Myocyte (in vitro differentiated cells): ENCODE data around the gene HCFC1. TPM values are rescaled to one million over a fixed set of nuclear protein-coding genes. Genes with fewer than 3 reads are reported as not detected.
"Not testable (repeated sequence)": the region's sequence is repeated elsewhere in the genome, so short reads cannot be mapped to it uniquely, and the experiment has no call there.

Source experiments
- DNase-seq: peaks from one replicate; pipeline ENCODE4 v3.0.0-alpha.2; 2012; ENCODE audit warnings: low read depth
- total RNA-seq: library from RNA; depleted of rRNA; stranded (reverse); fragments of >200 nt; gene quantifications from 2 replicates; pipeline ENCODE4 v1.2.3, GENCODE V29; 2014

The HCFC1 gene
- total RNA-seq, 1 donor from 2014 or later, result 27.1 TPM

DNA sequence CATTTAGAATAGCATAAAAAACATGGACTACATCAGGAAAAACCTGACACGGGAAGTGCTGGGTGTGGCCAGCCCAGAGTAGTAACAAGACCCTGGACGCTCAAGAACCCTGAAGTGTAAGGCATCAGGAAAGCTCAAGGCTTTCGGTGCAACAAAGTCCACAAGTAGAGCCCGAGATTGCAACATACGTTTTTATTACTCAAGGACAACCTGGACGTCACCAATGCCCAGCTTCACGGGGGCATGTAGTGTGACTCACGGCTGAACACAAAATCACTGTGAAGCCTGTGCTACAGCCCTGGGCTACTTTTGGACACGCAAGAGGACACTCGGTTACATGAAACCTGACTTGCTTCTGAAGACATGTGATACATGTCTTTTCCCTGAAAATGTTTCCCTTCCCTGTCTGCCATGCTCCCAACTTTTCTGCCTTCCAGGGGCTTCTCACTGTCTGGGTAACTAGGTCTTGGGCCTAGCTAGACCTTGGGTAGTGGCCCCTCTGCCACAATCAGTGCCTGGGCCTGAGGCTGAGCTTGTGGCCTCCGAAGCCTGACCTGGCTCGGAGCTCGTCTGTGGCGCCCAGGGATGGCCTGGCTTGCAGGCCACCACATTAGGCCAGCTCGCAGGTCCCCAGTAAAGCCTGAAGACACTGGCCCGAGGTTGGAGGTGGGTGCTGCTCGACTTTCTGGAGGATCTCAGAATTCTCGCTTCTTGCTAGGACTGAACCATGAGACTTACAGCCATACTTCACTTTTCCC is 38.9 kb upstream of the HCFC1 start:
- no peak for DNase-seq

DNA sequence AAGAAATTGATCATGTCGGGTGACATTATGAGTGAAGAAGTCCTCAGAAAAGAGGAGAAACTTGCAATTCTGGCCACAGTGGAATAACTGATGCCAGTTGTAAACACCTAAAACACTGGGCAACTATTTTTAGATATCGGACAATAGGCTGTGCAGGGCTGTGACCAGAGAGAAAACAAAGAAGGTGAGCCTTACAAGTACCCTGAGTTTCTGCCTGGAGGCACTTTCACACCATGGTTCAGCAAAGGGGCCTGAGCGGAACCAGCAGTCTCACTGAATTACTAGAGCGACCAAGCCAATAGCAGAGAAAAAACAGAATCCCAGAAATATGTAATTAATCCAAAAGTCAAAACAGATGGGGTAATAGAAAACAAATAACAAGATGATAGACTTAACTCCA is 36.9 kb upstream of the HCFC1 start:
- no peak for DNase-seq

DNA sequence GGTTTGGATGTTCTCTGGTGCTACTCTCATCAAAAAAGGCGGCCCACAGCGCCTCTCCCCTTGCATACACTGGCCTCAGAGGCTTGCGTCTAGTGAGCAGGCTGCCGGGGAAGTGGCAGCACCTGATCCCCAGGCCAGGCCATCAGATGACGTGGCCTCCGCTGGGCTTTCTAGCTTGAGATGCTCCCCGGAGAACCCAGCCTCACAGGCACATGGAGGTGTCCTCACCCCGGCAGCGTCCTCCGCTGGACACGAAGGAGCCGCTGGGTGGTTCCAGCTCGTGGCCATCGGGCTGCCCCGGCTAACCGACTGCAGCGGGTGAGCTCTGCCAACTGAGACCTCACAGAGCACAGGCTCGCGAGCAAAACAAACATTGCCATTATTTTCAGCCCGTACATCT is 35.3 kb upstream of the HCFC1 start:
- no peak for DNase-seq

DNA sequence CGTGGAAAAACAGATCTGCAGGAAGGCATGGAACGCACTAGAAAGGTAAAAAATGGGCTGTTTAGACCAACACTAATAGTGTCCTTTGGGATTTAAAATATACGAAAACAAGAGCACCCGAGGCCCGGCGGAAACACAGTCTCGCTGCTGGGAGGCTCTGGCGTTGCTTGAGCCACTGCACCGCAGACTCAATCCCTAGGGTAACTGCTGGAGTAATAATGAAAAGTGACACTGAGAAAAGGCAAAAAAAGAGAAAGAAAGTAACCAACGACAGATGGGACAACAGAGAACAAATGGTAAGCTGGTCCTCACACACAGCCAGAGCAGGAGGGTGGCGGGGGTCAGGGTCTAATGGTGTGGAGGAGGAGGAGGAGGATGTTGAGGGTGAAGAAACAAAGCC is 32.7 kb upstream of the HCFC1 start:
- DNase-seq, result no peak

DNA sequence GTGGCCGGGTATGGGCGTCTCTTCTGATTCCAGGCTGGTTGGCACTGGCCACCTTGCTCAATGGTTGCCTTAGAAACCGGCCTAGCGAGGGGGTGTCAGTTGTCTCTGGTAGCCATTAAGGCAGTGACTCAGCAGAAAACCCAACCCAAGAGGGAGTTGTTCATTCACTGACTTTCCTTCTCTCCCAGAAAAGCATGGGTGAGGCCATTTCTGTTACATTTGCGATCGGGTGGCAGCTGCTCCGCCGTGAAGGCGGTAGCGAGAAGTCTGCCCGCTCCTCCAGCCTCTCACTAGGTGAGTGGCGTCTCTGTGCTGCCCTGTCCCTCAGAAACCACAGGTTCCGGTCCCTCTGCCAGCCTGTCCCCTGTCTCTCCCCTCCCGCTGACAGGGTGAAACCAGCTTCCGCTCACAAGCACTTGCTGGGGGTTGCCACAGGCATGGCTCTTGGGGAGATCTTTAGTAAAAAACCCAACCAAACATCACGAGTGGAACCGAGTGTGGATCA is 30.6 kb upstream of the HCFC1 start:
- DNase-seq, result peak; percentile 89

DNA sequence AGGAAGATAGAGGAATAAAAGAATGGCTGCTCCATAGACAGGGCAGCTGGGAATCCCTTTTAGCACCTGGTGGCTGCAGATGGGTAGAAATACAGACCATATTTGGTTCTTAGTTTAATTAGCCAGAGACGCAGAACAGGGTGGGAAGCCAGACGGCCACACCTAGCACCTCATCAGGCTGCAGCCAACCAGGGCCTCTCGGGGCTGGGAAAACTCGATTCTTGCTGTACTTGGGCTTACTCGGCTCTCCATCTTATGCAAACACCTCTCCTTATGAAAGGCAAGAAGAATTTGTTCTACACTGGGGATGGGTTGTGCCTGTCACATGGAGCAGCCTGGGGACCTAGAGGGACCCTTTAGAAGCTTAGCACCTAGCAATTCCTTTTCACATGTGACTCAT is 28.4 kb upstream of the HCFC1 start:
- no peak for DNase-seq

DNA sequence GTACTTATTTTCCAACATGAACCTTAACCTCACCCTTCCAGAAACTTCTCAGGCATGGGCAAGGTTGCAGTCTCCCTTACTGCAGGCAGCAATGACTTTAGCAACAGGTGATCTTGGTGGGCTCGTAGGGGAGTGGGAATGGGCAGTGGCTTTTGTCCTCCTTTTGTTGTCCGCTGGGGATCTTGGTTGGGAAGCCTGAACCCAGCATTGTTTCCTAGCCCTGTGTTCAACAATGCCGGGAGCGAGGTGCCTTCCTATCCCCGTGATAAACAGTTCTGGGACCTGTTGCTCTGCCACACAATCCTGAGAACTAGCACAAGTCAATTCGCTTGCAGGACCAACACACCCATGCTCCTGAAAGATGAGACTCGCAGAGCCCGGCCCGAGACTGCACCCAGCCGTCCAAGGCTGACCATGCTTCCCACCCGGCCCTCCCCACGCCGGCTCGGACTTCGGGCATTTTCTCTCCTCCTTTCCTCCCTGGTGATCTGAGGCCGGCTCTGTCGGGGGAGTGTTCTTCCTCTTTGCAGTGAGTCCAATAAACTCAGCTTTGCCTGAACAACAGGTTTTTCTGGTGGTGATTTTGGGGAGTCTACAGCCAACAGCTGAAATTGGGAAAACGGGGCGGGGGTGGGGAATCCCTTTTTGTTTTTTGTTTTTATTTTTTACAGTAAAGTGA is 27.9 kb upstream of the HCFC1 start:
- DNase-seq, result no peak

DNA sequence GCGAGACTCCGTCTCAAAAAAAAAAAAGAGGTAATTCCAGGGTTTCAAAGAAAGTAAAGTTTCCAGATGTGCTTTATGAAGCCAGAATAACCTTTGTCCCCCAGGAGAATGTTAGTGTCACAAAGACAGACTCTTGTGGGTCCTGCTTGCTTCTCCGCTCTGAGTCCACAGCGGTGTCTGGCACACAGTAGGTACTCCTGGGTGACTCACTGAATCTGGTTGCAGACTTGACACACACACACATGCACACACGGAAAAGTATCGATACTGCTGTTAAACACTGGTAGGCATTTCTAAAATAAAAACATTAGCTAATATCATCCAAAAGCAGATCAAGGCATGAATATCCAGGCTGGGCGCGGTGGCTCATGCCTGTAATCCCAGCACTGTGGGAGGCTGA is 23.9 kb upstream of the HCFC1 start:
- DNase-seq, result no peak

DNA sequence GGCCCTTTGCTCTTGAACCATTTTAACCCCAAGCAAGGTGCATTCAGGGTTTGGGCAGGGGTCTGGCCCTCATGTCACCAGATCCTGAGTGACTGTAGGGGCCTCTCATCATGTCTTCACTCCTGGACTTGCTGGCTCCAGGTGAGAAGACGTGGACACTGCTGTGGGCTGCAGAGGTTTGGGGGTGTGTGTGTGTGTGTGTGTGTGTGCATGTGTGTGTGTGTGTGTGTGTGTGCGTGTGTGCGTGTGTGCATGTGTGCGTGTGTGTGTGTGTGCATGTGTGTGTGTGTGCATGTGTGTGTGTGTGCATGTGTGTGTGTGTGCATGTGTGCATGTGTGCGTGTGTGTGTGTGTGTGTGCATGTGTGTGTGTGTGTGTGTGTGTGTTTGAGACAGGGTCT is 22.8 kb upstream of the HCFC1 start:
- not testable (repeated sequence) for DNase-seq

DNA sequence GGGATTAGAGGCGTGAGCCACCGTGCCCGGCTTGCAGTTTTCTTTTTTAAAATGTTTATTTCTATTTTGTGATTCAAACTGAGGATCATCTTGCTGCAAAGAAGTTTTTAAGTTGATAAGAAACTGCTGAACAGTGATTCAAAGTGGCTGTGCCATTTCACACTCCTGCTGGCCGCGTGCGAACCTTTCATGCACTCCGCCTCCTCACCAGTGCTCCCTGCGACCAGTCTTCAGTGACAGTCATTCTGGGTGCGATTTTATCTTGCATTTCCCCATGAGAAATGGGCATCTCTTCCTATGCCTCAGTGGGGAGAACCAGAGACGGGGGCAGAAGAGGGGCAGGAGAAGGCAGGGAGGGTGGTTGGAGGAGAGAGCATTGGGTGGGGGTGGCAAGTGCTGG is 22.4 kb upstream of the HCFC1 start:
- DNase-seq, result no peak

DNA sequence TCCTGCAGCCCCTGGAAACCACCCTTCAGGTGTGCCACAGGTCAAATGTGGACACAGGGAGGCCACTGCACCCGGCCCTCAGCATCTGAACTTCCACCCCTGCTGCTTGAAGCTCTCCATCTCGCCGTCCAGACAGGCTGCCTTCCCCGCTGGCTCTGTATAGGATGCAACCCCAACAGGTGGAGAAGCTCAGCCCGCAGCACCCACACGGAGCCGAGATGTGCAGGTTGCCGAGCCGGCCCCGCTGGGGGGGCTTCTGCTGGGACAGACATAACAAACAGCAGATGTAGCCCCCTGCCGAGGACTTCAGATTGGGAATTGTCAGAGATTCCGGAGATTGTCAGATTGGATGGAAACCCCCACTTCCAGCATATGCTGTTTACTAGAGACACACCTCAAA is 21.5 kb upstream of the HCFC1 start:
- no peak for DNase-seq

DNA sequence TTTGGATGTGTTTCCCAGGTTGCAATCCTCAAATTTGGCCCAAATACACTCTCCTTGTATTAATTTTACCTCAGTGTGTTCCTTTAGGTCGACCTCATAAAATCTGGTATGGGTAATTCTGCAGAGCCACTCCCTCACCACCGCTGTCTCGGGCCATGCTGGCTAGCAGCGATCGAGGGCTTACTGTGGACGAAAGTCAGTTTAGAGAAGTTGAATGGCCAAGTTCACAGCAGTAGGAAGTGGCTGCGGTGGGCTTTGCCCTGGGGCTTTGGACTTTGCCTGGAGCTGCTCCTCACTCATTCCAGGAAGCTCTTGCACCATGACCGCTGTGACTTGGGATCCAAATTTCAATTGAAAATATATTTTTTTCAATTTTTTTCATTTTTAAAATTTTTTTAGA is 20.6 kb upstream of the HCFC1 start:
- no peak for DNase-seq

DNA sequence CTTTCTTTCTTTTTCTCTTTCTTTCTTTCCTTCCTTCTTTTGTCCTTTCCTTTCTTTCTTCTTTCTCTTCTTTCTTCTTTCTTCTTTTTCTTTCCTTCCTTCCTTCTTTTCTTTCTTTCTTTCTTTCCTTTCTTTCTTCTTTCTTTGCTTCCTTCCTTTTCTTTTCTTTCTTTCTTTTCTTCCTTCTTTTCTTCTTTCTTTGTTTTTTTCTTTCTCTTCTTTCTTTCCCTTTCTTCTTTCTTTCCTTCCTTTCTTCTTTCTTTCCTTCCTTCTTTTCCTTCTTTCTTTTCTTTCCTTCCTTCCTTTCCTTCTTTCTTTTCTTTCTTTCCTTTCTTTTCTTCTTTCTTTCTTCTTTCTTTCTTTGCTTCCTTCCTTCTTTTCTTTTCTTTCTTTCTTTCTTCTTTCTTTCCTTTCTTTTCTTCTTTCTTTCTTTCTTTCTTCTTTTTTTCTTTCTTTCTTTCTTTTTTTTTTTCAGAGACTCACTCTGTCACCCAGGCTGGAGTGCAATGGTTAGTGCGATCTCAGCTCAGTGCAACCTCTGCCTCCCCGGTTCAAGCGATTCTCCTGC is 19.5 kb upstream of the HCFC1 start:
- DNase-seq, result no peak

DNA sequence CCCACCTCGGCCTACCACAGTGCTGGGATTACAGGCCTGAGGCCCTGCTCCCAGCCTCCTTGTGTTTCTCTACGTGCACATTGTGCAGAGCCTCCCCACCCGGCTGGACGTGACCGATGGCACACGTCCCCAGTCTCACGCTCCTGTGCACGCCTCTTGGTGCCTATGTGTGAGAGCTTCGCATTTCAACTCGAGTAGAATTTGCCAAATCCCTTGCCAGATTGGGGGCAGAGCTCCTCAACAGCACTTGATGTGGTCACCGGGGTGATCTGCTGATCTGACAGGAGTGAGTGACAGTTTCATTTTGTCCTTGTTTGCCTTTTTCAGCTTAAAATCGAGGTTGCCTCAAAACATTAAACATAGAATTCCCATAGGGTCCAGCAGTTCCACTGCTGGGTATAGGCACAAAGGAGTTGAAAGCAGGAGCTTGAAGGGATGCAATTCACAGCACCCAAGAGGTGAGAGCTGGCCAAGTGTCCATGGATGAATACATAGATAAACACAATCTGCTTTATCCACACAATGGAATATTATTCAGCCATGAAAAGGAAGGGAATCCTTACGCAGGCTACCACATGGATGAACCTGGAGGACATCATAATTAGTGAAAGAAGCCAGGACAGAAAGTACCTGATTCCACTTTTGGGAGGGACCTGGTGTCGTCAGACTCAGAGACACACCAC is 18.5 kb upstream of the HCFC1 start:
- DNase-seq, result no peak

DNA sequence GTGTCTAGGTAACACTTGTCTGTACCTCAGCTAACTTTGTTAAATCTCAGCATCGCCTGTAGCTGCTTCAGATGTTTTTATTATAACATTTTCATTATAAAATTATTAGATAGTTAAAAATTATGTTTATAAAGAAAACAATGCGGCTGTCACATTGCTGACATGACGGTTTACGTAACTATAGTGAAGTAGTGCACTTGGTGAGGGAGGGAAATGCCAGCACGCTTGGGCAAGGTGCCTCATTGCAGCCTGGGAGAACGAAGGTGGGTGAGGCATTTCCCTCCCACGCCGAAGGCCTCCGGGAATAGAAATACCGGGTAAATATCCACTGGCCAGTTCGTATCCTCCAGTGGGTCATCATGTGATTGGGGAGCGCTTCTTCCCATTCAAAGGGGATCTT is 16.9 kb upstream of the HCFC1 start:
- DNase-seq, result no peak

DNA sequence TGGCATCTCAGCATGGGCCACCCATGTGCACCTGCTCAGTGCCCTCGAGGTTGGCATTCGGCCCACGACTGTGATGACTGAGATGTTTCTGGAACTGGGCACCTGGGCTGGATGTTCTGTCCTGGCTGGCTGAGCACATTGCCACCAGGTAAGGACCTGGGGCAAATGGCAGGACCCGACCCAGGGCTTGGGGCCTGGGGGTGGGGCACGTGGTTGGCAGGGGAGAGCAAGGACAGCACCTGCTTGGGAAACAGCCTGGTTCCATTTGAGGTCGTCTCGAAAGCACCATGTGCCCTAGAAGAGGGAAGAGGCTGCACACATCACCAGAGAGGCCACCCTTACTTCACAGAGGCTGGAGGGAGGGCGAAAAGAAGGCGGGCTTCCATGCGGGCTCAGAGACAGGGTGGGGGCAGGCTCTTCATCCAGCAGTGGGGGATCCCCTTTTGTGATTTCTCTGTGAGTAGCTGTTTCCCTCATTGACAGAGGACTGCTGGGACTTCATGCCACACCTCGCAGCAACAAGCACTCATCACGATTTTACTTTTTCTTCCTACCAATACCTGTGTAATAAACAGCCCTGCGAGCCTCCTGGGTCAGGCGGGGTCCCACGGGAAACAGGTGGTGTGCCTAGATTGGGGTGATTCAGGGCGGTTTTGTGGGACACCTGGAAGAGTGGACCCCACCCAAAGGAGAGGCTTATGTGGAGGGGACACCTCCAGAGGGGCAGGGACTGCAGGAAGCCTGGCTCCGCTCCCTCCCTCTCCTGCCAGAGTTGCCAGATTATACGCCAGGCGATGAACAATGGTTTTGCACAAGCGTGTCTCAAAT is 12.9 kb upstream of the HCFC1 start:
- no peak for DNase-seq

DNA sequence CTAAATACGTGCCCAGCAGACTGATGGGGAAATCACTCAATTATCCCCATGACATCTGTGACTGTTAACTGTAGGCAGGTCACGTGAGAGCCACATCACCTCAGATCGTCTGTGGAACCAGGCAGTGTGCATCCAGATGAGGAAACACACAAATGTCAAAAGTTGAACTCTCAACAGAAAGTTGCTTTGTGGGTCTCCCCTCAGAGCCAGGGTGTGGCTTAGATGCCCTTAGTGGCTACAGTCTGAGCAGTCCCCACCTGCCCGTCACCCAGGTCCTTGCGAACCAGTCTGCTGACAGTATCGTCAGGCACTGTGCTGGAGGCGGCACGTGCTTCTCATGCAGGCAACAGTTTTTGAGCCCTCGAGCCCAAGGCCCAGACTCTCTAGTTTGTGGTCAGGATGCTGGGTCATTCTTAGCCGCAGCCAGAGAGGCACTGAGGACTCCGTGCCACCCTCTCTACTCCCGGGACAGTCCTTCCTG is 11.7 kb upstream of the HCFC1 start:
- no peak for DNase-seq

DNA sequence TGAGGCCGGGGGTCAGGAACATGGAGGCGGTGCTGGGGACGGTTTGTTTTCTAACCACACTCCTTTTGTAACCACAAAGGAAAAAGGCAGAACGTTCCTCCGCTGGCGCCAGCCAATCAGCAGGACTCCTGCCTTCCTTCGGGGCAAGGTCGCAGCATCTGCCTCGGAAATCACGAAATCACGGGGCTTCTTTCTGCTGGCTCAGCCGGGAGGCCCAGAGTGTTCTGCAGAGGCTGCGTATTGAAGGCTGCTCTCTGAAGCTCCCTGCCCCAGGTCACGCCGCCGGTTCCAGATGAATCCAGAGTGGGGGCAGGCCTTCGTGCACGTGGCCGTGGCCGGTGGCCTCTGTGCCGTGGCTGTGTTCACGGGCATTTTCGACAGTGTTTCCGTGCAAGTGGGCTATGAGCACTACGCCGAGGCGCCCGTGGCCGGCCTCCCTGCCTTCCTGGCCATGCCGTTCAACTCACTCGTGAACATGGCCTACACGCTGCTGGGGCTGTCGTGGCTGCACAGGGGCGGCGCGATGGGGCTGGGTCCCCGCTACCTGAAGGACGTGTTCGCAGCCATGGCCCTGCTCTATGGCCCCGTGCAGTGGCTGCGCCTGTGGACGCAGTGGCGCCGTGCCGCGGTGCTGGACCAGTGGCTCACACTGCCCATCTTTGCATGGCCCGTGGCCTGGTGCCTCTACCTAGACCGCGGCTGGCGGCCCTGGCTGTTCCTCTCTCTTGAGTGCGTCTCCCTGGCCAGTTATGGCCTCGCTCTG is 10.3 kb upstream of the HCFC1 start:
- no peak for DNase-seq

DNA sequence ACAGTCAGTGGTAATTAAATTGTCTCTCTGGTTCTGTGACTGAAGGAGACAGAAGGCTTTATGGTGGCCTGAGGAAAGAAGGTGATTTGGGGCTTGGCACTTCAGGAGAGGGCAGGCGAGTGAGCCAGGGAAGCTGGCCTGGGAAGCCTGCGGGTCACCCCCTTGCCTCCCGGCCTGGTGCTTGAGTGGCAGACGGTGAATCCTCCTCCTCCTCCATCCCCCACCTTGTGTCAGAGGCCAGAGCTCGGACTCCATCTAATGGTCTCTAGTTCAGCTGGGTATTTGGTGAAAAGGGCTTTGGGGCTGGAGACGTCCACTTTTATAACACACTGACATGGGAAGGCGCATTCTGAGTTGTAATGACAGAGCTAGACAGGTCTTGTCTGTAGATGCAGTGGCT is 9.6 kb upstream of the HCFC1 start:
- no peak for DNase-seq

DNA sequence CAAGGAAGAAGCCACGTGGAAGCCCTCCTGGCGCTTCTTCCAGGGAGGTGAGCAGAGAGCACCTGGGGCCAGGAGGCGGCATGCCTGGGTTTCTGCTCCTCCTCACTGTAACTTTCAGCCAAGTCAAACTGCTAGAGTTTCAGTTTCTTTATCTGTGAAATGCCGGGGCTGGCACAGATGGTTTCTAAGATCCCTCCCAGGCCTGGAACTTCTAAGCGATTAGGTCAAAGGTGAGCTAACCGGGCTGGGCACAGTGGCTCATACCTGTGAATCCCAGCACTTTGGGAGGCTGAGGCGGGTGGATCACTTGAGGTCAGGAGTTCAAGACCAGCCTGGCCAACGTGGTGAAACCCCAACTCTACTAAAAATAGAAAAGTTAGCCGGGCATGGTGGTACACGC is 8.8 kb upstream of the HCFC1 start:
- not testable (repeated sequence) for DNase-seq
